Stimulated activated CD8-positive, alpha-beta memory T cell treated with anti-CD3 and anti-CD28 coated beads, Interleukin-12 subunit alpha, Interleukin-12 subunit beta, amount 100 ng/mL, for 24 hours (primary cell): Measurements from ENCODE around the gene AGBL1.

ENCODE experiments used
- DNase-seq: peaks from one replicate; pipeline ENCODE4 v3.0.0-alpha.2; 2020; ENCODE audit errors: extremely low read depth

The AGBL1 gene

GRCh38 chr15:86706813-86707212, 627.1 kb downstream of the AGBL1 start:
- no peak for DNase-seq

DNA sequence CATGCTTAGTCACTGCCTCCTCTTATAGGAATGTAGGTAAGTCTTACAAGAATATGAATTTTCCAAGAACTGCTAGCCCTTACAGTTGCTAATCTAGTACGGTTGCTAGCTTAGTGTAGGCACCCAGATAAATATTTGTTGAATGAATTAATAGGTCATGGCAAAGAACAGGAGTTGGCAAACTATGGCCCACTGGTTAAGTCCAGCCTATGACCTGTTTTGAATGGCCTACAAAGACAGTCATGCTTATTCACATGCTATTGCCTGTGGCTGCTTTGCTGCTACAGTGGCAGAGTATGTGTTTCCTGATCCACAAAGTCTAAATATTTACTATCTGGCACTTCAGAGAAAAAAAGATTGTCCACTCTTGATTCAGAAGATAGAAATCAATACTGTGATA, 631.8 kb downstream of the AGBL1 start:
- no peak for DNase-seq

DNA sequence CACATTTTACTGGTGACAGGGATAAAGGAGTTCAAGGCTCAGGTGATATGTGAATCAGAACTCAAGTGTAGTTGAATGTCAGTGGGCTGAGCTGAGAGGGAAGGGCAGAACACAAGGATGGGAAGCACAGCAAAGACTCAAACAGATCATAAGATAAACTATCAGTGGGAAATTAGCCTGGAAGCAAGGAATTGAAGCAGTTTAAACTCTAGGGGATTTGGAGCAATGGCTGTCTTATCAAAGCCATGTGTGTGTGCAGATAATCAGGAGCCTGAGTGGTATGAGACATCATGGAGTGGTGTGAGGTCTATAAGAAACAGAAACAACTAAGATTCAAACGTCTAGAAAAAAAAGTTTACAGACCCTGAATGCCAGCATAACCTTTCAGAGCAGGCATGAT, 634.6 kb downstream of the AGBL1 start:
- no peak for DNase-seq

DNA sequence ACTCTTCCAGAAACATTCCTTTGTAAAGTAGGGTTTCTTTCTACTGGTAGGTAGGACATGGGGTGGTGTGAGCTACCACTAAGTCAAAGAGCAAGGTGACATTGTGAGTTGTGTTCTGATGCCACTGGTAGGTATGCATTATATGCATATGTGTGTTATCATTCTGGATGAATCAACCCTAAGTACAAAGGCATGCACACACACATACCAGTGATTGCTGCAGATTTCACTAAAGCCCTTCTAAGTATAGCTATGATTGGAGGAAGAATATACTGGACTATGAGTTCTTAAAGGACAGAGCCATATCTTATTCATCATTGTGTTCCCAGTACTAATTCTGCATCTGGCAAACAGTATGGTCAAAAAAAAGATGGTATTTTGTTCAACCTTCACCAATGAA, 646.0 kb downstream of the AGBL1 start:
- DNase-seq = no peak

- no peak for DNase-seq
Measured at GRCh38 chr15:86735247-86736040, 655.8 kb downstream of the AGBL1 start.

DNA sequence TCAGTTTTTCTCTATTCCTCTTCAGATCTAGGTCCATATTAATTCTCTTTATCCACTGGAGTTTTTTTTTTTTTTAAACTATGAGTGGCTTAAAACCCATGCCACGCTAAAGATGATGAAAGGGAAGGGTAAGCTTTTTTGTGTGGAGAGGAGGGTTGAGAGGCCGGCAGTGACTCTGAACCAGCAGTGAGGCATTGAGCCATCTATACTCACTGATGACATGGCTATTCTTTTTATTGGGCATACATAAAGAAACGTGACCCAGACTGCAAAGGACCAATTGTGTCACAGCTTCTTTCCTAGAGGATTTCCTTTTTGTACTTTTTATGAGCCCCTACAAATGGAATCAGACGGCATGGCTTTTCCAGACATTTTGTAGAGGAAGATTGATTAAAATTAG, 662.2 kb downstream of the AGBL1 start:
- no peak for DNase-seq

- peak; percentile 16 for DNase-seq
Measured at GRCh38 chr15:86743283-86743903, 663.7 kb downstream of the AGBL1 start.

GRCh38 chr15:86744198-86744780, 664.6 kb downstream of the AGBL1 start:
- no peak for DNase-seq

- DNase-seq = no peak
Measured at GRCh38 chr15:86751116-86751515, 671.4 kb downstream of the AGBL1 start.

DNA sequence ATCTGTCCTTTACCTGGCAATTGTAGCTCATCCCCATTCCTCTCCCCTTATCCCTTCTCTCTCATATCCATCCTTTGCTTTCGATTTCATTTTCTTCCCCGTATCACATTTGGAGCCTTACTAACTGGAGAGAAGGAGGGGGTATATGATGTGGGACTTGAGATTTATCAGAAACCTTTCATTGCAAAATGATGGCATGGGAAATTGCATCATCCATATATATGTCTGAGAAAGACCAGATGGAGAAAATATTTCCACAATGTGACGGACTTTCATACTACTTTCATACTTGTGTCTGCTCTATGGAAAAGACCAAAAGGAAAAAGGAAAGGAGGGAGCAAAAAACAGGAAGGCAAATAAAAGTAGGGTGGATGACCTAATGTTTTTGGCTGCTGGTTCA, 675.2 kb downstream of the AGBL1 start:
- DNase-seq = no peak

- no peak for DNase-seq
Measured at GRCh38 chr15:86756688-86757087, 677.0 kb downstream of the AGBL1 start.

- DNase-seq = no peak
Measured at GRCh38 chr15:86759800-86760523, 680.3 kb downstream of the AGBL1 start.

GRCh38 chr15:86762874-86763273, 683.2 kb downstream of the AGBL1 start:
- DNase-seq = no peak

GRCh38 chr15:86764021-86764420, 684.4 kb downstream of the AGBL1 start:
- no peak for DNase-seq

DNA sequence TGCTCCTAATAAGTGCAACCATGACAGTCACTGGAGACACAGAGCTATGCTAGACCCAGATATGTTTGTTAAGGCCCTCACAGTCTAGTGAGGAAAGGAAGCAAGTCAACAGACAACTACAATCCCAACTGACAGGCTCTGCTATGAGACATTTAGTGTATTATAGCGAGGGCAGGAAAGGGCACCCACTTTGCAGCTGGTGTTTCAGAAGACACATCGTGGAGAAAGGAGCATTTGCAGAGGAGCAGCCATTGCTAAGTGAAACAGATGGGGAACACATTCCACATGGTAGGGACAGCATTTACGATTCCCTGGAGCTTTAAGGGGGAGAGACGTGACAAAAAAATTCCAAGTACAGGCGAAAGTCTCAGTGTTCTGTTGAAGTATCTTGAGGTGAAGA, 685.6 kb downstream of the AGBL1 start:
- no peak for DNase-seq

GRCh38 chr15:86772369-86773059, 692.8 kb downstream of the AGBL1 start:
- no peak for DNase-seq

DNA sequence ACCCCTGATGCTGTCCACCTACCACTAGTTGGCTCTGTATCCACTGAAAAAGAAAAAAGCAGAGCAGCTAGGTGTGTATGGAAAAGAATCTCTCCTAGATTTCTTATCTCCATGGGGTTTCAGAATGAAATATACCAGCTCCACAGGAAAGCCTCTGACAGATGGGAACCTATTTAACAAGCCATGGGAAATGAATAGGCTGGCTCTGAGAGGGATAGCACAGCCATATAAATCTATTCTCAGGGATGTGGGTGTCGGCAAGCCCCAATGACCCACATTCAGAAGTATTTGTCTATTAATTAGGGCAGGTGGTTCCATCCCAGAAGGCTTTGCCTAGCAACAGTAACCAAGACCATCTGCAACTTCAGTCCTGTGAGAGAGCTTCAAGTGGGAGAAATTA, 694.1 kb downstream of the AGBL1 start:
- DNase-seq = no peak

- DNase-seq = no peak
Measured at GRCh38 chr15:86776145-86776544, 696.5 kb downstream of the AGBL1 start.

DNA sequence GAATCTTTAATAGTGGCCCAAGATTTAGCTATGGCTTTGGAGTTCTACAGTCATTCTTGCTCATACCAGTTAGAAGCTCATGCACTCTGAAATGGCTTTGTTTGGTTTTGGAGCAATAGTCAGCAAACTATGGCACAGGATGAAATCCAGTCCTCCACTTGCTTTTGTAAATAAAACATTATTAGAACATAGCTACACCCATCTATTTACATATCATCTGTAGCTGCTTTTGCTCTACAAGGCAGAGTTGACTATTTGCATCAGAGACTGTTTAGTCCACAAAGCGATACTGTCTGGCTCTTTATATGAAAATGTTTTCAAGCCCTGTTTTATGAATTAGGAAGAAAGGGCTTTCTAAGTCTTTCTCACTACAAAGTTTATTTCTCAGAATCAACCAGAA, 716.9 kb downstream of the AGBL1 start:
- DNase-seq = no peak

DNA sequence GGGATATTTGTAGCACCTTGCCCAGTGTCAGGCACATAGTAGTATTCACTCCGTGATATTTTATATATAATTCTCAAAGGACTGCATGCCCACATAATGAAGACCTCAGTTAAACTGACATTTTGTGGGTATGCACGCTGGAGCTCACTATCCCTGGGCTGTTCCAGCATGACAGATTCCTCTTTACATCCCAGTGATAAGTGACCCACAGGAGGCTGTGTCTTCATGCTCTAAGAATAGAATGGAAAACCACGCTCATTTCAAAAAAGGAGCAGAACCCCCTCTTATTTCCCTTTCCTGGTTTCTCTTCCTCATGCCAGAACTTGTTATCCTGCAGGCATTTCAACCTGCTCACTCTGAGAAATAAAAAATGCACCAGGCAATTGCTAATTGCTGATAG, 717.5 kb downstream of the AGBL1 start:
- no peak for DNase-seq

DNA sequence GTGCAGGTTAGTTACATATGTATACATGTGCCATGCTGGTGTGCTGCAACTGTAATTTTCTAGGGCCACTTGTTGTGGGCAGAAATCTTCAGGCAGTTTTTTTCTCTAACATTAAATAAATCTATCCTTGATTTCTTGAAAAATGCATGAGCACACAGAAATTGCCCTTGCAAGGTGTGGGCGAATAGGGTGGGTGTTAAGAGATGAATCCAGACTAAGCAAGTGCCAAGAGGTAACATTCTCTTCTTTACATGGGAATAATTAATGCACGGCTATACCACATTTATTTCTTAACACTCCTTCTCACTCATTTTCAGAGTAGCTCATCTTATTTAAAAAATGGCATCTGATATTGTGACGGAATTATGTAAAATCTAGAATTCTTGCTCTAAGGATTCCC, 719.6 kb downstream of the AGBL1 start:
- DNase-seq = no peak

DNA sequence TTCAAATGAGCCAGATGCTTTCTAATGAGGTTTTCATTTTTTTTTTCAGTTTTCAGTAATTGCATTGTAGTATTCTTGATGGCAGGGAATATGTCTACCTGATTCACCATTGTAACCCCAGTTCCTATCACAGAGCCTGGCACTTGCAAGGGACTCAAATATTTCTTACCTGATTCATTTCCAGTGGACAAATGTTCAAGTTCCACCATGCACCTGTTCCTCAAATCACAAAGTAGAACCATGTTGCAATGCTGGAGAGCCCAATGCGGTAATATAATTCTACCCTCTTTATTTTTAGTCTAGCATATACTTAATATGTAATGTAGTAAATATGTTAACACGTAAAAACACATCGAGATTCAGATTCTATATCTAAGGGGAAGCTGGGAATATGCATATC, 722.6 kb downstream of the AGBL1 start:
- no peak for DNase-seq
